PC-3 (cell line): ENCODE measurements around the gene SLC44A5.

ENCODE experiments used
- CTCF ChIP-seq: fragments of 300-600 bp; sonication (generic); conservative IDR thresholded peaks from 2 replicates; pipeline ENCODE4 v1.5.1; 2017; ENCODE audit warnings: antibody characterized with exemption, low read depth, mild to moderate bottlenecking, low read length
- EZH2 ChIP-seq: fragments of 300-600 bp; sonication (generic); IDR thresholded peaks from one replicate; pipeline ENCODE4 v1.6.1; 2017; ENCODE audit warnings: antibody characterized with exemption, mild to moderate bottlenecking, low read length; ENCODE audit not compliant: unreplicated experiment
- EZH2phosphoT487 ChIP-seq: fragments of 300-600 bp; sonication (generic); IDR thresholded peaks from 2 replicates; pipeline ENCODE4 v1.6.1; 2018; ENCODE audit warnings: mild to moderate bottlenecking, antibody characterized with exemption, low read length, borderline replicate concordance

DNA sequence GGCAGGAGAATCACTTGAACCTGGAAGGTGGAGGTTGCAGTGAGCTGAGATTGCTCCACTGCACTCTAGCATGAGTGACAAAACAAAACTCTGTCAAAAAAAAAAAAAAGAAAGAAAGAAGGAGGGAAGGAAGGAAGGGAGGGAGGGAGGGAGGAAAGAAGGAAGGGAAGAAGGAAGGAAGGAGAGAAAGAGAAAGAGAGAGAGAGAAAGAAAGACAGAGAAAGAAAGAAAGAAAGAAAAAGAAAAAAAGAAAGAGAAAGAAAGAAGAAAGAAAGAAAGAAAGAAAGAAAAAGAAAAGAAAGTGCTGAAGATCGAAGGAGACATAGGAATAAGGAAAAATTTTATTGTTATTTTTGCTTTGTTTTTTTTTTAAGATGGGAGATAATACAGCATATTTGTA is 166.7 kb downstream of the SLC44A5 start:
- TF ChIP-seq CTCF, result no peak
- no peak for TF ChIP-seq EZH2
- TF ChIP-seq EZH2phosphoT487, result no peak
